Keratinocyte (primary cell): ENCODE data around the gene SCFD2.

Experiments
- EZH2 ChIP-seq: IDR thresholded peaks from one replicate; pipeline ENCODE4 v1.6.1; 2012; ENCODE audit warnings: inconsistent platforms, mild to moderate bottlenecking, low read length, moderate library complexity
- TF ChIP-seq, protein P1 (sequence below), 3 experiments: IDR thresholded peaks in 1 of 3; conservative IDR thresholded peaks in 1 of 3; optimal IDR thresholded peaks in 1 of 3; 2 replicates in 2 of 3; 3 replicates in 1 of 3; pipeline versions ENCODE3 to v1.5.1; 2011; ENCODE audit warnings: low read length in 3 of 3, mild to moderate bottlenecking in 3 of 3, moderate library complexity in 2 of 3, control low read depth in 1 of 3, inconsistent platforms in 1 of 3; ENCODE audit not compliant: insufficient read depth in 2 of 3; ENCODE audit errors: extremely low read depth in 1 of 3

DNA sequence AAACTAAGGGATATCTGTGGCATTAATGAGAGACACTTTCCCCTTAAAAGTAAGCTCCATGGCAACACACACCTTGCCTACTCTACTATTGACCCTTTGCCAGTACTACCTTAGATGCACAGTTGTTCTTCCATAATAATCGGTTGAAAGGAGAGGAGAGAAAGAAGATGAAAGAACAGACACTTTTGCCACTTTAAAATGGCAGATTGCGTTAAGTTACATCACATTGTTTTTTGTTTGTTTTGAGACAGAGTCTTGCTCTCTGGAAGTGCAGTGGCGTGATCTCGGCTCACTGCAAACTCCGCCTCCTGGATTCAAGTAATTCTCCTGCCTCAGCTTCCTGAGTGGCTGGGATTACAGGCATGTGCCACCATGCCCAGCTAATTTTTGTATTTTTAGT lies 239.8 kb downstream of the SCFD2 start:
- TF ChIP-seq, protein P1, sequence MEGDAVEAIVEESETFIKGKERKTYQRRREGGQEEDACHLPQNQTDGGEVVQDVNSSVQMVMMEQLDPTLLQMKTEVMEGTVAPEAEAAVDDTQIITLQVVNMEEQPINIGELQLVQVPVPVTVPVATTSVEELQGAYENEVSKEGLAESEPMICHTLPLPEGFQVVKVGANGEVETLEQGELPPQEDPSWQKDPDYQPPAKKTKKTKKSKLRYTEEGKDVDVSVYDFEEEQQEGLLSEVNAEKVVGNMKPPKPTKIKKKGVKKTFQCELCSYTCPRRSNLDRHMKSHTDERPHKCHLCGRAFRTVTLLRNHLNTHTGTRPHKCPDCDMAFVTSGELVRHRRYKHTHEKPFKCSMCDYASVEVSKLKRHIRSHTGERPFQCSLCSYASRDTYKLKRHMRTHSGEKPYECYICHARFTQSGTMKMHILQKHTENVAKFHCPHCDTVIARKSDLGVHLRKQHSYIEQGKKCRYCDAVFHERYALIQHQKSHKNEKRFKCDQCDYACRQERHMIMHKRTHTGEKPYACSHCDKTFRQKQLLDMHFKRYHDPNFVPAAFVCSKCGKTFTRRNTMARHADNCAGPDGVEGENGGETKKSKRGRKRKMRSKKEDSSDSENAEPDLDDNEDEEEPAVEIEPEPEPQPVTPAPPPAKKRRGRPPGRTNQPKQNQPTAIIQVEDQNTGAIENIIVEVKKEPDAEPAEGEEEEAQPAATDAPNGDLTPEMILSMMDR (optimal IDR thresholded peaks at IDR 0.05 in 1 of 3, IDR thresholded peaks at IDR 0.05 in 1 of 3, conservative IDR thresholded peaks at IDR 0.05 in 1 of 3; ENCODE audit: extremely low read depth in 1 of 3, insufficient read depth in 2 of 3, low read length in 3 of 3), result no peak
- TF ChIP-seq EZH2, result no peak
